Femur (tissue), 1 donor: Measurements from ENCODE around the gene PCDHB11.
"Not testable (repeated sequence)": the region's sequence is repeated elsewhere in the genome, so short reads cannot be mapped to it uniquely, and the experiment has no call there.

Experiments
- DNase-seq: peaks from one replicate; pipeline ENCODE4 v3.0.0-alpha.2; 2017

Gene PCDHB11

DNA sequence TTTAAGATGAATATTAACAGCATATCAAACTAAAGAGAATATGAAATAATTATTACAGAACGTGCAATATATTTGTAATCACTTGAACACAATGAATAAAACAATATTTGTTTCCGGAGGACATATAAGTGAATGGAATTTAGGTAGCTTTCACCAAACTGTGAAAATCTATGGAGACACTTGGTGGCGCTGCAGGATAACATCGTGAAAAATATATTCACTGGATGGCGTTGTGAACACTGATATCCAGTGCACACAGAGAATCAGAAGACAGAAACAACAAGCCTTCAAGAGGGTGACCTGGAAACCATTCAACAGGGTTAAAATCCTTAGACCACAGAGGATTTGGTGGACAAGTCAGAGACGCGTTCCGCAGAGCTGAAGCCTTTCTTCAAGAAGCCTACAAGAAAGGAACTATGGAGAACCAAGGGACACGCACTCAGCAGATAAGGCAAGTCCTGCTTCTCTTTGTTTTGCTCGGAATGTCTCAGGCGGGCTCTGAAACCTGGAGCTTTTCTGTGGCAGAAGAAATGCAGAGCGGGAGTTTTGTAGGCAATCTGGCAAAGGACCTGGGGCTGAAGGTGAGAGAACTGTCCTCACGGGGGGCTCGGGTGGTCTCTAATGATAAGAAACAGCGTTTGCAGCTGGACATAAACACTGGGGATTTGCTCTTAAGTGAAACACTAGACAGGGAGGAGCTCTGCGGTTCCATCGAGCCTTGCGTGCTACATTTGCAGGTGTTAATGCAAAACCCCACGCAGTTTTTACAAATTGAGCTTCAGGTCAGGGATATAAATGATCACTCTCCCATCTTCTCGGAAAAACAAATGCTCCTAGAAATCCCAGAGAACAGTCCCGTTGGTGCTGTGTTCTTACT, at the start of gene PCDHB11:
Gene PCDHB11, plus strand, starts transcription at position 269 of the 877 bp plus-strand sequence. Its CDS starts 148 bp downstream, at position 417.
- no peak for DNase-seq

DNA sequence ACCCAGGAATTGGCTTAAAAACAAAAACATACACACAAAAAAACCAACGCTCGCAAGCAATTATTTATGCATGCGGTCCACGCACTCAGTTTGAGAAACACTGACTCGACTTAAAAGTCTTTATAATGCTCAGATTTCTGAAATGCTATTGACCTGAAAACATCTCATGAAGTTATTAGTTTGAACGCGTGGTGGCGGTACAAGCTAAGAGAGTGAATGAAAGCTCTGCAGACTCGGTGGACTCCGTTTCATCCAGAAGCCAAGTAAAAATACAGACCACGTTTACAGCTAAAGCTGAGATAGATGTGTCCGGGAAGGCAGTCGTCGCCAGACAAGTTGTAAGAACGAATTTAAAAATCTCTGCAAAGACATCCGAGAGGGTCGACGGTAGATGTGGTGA, 49.6 kb upstream of the PCDHB11 start, which contains the start of gene PCDHB6:
Gene PCDHB6, plus strand, starts transcription at position 246 of the 400 bp plus-strand sequence. CDS start 201 bp downstream, outside the sequence.
- DNase-seq: no peak

DNA sequence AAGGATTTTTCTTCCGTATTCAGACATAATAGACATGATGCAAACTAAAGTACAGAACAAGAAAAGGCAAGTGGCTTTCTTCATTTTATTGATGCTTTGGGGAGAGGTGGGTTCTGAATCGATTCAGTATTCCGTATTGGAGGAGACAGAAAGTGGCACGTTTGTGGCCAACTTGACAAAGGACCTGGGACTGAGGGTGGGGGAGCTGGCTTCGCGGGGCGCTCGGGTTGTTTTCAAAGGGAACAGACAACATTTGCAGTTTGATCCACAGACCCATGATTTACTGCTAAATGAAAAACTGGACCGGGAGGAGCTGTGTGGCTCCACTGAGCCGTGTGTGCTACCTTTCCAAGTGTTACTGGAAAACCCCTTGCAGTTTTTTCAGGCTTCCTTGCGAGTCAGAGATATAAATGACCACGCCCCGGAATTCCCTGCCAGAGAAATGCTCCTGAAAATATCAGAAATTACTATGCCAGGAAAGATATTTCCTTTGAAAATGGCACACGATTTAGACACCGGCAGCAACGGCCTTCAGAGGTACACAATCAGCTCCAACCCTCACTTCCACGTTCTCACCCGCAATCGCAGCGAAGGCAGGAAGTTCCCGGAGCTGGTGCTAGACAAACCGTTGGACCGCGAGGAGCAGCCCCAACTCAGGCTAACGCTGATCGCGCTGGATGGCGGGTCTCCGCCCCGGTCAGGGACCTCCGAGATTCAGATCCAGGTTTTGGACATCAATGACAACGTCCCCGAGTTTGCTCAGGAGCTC, 49.0 kb upstream of the PCDHB11 start:
- DNase-seq: no peak

DNA sequence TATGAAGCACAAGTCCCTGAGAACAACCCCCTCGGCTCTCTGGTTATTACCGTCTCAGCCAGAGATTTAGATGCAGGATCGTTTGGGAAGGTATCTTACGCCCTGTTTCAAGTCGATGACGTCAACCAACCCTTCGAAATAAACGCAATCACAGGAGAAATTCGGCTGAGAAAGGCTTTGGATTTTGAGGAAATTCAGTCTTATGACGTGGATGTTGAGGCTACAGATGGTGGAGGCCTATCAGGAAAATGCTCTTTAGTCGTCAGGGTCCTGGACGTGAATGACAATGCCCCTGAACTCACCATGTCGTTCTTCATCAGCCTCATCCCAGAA, 48.5 kb upstream of the PCDHB11 start:
- no peak for DNase-seq

DNA sequence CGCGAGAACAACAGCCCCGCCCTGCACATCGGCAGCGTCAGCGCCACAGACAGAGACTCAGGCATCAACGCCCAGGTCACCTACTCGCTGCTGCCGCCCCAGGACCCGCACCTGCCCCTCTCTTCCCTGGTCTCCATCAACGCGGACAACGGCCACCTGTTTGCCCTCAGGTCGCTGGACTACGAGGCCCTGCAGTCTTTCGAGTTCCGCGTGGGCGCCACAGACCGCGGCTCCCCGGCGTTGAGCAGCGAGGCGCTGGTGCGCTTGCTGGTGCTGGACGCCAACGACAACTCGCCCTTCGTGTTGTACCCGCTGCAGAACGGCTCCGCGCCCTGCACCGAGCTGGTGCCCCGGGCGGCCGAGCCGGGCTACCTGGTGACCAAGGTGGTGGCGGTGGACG, 47.8 kb upstream of the PCDHB11 start:
- not testable (repeated sequence) for DNase-seq

DNA sequence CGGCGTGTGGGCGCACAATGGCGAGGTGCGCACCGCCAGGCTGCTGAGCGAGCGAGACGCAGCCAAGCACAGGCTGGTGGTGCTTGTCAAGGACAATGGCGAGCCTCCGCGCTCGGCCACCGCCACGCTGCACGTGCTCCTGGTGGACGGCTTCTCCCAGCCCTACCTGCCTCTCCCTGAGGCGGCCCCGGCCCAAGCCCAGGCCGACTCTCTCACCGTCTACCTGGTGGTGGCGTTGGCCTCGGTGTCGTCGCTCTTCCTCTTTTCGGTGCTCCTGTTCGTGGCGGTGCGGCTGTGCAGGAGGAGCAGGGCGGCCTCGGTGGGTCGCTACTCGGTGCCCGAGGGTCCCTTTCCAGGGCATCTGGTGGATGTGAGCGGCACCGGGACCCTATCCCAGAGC, 47.3 kb upstream of the PCDHB11 start:
- DNase-seq: not testable (repeated sequence)

DNA sequence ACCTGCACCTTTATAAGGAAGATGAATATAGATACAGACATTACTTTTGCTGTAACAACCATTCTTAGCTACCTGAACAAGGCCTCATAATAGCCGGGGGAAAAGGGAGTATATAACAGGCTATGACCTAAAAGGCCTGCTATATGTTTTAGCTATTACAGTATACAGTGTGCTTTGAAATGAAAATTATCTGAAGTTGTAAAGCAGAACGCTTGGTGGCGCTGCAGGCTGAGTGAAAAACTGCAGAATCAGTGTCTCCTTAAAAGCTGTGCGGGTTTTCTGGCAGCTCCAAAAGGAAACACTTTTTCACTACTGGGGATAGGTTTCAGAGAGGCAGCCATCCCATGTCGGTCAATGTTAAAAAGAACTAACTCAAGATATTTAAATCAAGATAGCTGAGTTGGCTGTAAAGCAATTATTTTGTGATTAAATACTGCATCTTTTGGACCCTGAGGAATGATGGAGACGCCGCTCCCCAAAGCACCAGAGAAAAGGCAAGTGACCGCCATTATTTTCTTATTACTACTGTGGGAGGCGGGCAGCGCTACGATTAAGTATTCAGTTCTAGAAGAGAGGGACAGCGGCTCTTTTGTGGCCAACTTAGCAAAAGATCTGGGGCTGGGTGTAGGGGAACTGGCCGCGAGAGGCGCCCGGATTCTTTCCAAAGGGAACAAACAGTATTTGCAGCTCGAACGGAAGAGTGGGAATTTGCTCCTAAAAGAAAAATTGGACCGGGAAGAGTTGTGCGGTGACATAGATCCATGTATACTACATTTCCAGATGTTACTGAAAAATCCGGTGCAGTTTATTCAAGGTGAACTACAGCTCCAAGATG, 43.7 kb upstream of the PCDHB11 start:
- DNase-seq: no peak

DNA sequence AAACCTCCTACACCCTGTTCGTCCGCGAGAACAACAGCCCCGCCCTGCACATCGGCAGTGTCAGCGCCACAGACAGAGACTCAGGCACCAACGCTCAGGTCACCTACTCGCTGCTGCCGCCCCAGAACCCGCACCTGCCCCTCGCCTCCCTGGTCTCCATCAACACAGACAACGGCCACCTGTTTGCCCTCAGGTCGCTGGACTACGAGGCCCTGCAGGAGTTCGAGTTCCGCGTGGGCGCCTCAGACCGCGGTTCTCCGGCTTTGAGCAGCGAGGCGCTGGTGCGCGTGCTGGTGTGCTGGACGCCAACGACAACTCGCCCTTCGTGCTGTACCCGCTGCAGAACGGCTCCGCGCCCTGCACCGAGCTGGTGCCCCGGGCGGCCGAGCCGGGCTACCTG, 42.1 kb upstream of the PCDHB11 start:
- not testable (repeated sequence) for DNase-seq

DNA sequence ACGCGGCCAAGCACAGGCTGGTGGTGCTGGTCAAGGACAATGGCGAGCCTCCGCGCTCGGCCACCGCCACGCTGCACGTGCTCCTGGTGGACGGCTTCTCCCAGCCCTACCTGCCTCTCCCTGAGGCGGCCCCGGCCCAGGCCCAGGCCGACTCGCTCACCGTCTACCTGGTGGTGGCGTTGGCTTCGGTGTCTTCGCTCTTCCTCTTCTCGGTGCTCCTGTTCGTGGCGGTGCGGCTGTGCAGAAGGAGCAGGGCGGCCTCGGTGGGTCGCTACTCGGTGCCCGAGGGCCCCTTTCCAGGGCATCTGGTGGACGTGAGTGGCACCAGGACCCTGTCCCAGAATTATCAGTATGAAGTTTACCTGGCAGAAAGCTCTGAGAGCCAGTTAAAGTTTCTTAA, 41.5 kb upstream of the PCDHB11 start:
- not testable (repeated sequence) for DNase-seq

DNA sequence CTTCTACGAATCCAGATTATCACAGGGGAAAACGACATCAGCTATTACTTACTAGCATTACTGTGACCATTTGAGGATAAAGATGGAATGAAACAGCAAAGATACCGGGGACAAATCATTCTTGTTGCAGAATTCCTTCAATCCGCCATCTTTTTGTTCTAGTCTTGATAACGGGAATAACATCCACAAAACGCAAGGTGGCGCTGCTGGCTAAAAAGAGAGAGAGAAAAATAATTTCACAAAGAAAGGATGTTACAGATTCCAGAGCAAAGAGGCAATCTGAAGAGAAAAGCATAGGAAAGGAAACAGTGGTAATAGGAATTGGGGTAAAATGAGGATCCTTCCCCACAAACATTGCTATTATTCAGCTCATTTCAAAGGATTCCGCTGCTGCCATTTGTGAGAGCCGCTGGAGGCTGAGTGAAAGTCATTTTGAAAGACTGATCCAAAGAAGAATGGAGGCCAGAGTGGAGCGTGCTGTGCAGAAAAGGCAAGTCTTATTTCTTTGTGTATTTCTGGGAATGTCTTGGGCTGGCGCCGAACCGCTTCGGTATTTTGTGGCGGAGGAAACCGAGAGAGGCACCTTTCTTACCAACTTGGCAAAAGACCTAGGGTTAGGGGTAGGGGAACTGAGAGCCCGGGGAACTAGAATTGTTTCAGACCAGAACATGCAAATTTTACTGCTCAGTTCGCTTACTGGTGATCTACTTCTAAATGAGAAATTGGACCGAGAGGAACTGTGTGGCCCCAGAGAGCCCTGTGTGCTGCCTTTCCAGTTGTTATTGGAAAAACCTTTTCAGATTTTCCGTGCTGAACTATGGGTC, 26.8 kb upstream of the PCDHB11 start, which contains the start of gene PCDHB7:
Gene PCDHB7, plus strand, starts transcription at position 264 of the 824 bp plus-strand sequence. Its CDS starts 192 bp downstream, at position 456.
- DNase-seq: no peak

DNA sequence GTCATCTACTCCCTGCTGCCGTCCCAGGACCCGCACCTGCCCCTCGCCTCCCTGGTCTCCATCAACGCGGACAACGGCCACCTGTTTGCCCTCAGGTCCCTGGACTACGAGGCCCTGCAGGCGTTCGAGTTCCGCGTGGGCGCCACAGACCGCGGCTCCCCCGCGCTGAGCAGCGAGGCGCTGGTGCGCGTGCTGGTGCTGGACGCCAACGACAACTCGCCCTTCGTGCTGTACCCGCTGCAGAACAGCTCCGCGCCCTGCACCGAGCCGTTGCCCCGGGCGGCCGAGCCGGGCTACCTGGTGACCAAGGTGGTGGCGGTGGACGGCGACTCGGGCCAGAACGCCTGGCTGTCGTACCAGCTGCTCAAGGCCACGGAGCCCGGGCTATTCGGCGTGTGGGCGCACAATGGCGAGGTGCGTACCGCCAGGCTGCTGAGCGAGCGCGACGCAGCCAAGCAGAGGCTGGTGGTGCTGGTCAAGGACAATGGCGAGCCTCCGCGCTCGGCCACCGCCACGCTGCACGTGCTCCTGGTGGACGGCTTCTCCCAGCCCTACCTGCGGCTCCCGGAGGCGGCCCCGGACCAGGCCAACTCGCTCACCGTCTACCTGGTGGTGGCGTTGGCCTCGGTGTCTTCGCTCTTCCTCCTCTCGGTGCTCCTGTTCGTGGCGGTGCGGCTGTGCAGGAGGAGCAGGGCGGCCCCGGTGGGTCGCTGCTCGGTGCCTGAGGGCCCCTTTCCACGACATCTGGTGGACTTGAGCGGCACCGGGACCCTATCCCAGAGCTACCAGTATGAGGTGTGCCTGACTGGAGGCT, 24.9 kb upstream of the PCDHB11 start:
- DNase-seq: not testable (repeated sequence)

DNA sequence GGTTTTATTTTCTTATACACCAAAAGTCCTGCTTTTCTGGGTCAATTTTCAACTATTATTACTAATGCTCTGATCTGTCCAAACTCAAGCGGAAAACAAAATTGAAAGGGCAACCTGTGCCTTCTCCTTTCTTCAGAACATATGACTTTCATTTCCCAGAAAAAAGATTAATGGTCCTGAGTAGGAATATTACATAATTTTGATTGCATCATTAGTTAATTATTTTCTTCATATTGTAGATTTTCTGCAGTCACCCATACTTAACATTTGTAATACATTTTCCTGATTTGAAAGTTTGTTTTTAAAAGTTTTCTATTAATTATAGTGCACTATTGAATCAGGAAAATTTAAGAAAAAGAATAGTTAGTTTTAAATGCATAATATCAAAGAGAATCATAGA, 23.5 kb upstream of the PCDHB11 start:
- no peak for DNase-seq

DNA sequence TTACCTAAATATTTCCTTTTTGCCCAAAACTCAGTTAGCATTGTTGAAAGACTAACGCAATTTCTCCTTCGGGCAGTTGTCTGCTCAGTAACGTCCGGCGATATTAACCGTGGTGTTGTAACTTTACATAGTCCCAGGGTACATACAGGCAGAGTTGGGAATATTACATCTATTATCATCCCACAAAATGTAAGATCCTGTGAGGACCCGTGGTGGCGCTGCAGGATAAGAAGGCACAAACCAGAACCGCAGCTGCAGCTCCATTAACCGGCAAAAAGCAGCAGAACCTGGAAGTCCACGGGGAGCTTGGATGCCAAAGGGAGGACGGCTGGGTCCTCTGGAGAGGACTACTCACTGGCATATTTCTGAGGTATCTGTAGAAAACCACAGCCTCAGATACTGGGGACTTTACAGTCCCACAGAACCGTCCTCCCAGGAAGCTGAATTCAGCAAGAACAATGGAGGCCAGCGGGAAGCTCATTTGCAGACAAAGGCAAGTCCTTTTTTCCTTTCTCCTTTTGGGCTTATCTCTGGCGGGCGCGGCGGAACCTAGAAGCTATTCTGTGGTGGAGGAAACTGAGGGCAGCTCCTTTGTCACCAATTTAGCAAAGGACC, 21.7 kb upstream of the PCDHB11 start, which contains the start of gene PCDHB8:
Gene PCDHB8, plus strand, starts transcription at position 214 of the 615 bp plus-strand sequence. Its CDS starts 245 bp downstream, at position 459.
- DNase-seq: not testable (repeated sequence)

DNA sequence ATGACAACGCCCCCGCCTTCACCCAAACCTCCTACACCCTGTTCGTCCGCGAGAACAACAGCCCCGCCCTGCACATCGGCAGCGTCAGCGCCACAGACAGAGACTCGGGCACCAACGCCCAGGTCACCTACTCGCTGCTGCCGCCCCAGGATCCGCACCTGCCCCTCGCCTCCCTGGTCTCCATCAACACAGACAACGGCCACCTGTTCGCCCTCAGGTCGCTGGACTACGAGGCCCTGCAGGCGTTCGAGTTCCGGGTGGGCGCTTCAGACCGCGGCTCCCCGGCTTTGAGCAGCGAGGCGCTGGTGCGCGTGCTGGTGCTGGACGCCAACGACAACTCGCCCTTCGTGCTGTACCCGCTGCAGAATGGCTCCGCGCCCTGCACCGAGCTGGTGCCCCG, 20.1 kb upstream of the PCDHB11 start:
- DNase-seq: not testable (repeated sequence)

DNA sequence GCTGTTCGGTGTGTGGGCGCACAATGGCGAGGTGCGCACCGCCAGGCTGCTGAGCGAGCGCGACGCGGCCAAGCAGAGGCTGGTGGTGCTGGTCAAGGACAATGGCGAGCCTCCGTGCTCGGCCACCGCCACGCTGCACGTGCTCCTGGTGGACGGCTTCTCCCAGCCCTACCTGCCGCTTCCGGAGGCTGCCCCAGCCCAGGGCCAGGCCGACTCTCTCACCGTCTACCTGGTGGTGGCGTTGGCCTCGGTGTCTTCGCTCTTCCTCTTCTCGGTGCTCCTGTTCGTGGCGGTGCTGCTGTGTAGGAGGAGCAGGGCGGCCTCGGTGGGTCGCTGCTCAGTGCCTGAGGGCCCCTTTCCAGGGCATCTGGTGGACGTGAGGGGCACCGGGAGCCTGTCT, 19.6 kb upstream of the PCDHB11 start:
- DNase-seq: not testable (repeated sequence)

DNA sequence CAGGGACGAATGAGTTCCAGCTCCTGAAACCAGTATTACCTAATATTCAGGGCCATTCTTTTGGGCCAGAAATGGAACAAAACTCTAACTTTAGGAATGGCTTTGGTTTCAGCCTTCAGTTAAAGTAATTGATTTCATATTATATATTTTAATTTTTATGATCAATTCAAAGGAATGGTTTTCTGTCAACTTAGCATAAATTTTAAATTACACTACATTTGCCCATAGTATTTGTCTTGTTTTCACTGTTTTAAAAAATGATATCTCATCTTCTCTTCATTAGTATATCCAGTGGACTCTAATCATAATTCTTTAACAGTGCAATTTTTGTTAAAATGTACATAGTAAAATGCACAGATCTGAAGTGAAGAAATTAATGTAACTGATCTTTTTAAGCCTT, 19.1 kb upstream of the PCDHB11 start:
- no peak for DNase-seq

DNA sequence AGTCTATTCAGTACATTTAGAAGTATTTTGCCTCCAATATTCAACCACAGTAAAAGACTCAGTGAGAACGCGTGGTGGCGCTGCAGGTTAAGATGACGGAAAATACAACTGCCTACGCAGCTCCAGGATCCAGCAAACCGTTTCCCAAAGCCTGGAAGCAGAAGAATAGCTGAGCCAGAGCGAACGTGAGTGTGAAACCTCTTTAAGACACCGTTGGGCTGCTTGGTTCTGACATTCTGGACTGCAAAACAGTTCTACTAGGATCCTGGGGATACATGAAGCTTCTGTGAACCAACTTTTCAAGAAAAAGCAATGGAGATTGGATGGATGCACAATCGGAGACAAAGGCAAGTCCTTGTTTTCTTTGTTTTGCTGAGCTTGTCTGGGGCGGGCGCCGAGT, 17.2 kb upstream of the PCDHB11 start, which contains the start of gene PCDHB16:
Gene PCDHB16, plus strand, starts transcription at position 140 of the 400 bp plus-strand sequence. Its CDS starts 173 bp downstream, at position 313.
- DNase-seq: peak; percentile 41

DNA sequence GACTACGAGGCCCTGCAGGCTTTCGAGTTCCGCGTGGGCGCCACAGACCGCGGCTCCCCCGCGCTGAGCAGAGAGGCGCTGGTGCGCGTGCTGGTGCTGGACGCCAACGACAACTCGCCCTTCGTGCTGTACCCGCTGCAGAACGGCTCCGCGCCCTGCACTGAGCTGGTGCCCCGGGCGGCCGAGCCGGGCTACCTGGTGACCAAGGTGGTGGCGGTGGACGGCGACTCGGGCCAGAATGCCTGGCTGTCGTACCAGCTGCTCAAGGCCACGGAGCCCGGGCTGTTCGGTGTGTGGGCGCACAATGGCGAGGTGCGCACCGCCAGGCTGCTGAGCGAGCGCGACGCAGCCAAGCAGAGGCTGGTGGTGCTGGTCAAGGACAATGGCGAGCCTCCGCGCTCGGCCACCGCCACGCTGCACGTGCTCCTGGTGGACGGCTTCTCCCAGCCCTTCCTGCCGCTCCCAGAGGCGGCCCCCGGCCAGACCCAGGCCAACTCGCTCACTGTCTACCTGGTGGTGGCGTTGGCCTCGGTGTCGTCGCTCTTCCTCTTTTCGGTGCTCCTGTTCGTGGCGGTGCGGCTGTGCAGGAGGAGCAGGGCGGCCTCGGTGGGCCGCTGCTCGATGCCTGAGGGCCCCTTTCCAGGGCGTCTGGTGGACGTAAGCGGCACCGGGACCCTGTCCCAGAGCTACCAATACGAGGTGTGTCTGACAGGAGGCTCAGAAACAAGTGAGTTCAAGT, 15.1 kb upstream of the PCDHB11 start:
- not testable (repeated sequence) for DNase-seq

DNA sequence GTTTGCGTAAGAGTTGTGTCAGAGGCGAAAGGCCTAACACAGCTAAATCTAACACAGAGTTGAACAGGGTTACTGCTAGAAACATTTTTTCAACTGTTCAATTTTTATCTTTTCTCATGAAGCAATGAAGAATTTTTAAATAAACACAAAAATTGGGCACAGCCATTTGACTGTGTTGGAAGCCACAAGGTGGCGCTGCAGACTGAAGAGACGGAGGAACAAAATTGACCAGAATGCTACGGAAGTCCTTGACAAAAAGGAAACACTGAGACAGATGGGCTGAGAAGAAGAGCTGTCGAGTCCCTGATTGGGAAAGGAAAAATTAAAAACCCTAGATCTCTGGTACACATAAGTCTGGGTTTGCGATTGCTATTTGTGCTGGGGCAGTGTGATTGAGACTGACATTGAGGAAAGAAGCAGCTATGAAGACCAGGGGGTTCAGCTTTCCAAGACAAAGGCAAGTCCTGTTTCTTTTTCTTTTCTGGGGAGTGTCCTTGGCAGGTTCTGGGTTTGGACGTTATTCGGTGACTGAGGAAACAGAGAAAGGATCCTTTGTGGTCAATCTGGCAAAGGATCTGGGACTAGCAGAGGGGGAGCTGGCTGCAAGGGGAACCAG, 12.4 kb upstream of the PCDHB11 start, which contains the start of gene PCDHB9:
Gene PCDHB9, plus strand, starts transcription at position 265 of the 616 bp plus-strand sequence. Its CDS starts 158 bp downstream, at position 423.
- no peak for DNase-seq
